ENCODE results near the gene CNTNAP5.

DNA sequence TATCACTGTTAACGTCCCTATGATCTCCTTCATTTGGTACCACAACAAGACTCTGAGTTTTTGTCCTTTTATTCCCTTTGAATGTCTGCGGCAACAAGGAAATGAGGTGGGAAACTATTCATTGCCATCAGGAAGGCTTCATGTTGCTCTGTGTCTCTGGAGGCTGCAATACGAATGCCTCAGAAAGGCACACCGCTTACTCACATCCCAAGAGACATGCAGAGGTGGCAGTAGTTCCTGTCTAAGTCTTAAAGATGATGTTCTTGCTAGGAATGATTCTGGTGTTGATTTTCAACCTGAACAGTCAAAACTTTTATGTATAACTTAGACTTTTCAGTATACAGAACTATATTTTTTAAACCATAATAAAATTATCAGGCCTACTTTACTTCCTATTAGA lies 24.0 kb downstream of the CNTNAP5 start:
- TF ChIP-seq CTCF (conservative IDR thresholded peaks at IDR 0.05; ENCODE audit: low read depth, low read length): no peak
- no peak for TF ChIP-seq POLR2A (IDR thresholded peaks at IDR 0.05; ENCODE audit: low read depth, low read length)
- TF ChIP-seq MXI1 (IDR thresholded peaks at IDR 0.05; ENCODE audit: borderline replicate concordance, low read depth, low read length): no peak
- TF ChIP-seq USF2 (IDR thresholded peaks at IDR 0.05; ENCODE audit: low read depth, low read length): no peak
- no peak for TF ChIP-seq RAD21 (IDR thresholded peaks at IDR 0.05; ENCODE audit: low read length)
- TF ChIP-seq BHLHE40 (IDR thresholded peaks at IDR 0.05; ENCODE audit: low read depth, low read length): no peak
- TF ChIP-seq, protein P1, sequence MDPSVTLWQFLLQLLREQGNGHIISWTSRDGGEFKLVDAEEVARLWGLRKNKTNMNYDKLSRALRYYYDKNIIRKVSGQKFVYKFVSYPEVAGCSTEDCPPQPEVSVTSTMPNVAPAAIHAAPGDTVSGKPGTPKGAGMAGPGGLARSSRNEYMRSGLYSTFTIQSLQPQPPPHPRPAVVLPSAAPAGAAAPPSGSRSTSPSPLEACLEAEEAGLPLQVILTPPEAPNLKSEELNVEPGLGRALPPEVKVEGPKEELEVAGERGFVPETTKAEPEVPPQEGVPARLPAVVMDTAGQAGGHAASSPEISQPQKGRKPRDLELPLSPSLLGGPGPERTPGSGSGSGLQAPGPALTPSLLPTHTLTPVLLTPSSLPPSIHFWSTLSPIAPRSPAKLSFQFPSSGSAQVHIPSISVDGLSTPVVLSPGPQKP (IDR thresholded peaks at IDR 0.05; ENCODE audit: borderline replicate concordance, low read depth, low read length): no peak
- no peak for TF ChIP-seq MAZ (IDR thresholded peaks at IDR 0.05; ENCODE audit: borderline replicate concordance, low read depth, low read length)
- no peak for TF ChIP-seq NFE2L2 (IDR thresholded peaks at IDR 0.05; ENCODE audit: low read depth, low read length)
- TF ChIP-seq MAFK (IDR thresholded peaks at IDR 0.05; ENCODE audit: low read depth, low read length): no peak
- no peak for TF ChIP-seq CEBPB (IDR thresholded peaks at IDR 0.05; ENCODE audit: low read depth, low read length)

All from IMR-90 (cell line).